HepG2 (cell line): Measurements from ENCODE around the gene PITRM1.

Experiments
- HDAC2 ChIP-seq: sonication (generic); formaldehyde crosslinking; IDR thresholded peaks from 2 replicates; pipeline ENCODE4 v1.4.0; 2020; ENCODE audit warnings: missing genetic modification reagents
- POLR2A ChIP-seq, 2 experiments: IDR thresholded peaks; 2 replicates each; pipeline ENCODE4 v1.6.1; 2011; ENCODE audit warnings: low read depth in 2 of 2, low read length in 2 of 2, mild to moderate bottlenecking in 1 of 2, moderate library complexity in 1 of 2; ENCODE audit not compliant: insufficient read depth in 1 of 2

DNA sequence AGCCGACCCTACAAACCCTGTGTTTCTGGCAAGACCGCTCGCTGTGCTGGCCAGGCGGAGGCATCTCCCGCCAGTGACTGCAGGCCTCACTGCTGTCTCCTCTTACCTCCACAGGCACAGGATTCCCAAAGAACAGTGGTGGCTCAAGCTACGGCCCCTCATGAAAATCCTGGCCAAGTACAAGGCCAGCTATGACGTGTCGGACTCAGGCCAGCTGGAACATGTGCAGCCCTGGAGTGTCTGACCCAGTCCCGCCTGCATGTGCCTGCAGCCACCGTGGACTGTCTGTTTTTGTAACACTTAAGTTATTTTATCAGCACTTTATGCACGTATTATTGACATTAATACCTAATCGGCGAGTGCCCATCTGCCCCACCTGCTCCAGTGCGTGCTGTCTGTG lies 36.2 kb downstream of the PITRM1 start:
- TF ChIP-seq HDAC2 (CRISPR knock-in tag): no peak
- TF ChIP-seq POLR2A (IDR thresholded peaks at IDR 0.05; ENCODE audit: insufficient read depth in 1 of 2, low read depth in 2 of 2, low read length in 2 of 2): no peak
